ENCODE measurements around the gene PSAT1.

The PSAT1 gene

GRCh38 chr9:78366827-78367226 is 69.9 kb downstream of the PSAT1 start:
- Histone ChIP-seq H3K9ac (ENCODE audit: low read depth, low read length) (no peak overlapping the region), H3K27ac (ENCODE audit: low read length) (no peak overlapping the region), H3K9me3 (ENCODE audit: insufficient read depth, low read length, severe bottlenecking) (no peaks in the 10 kb centered on the region), H4K20me1 (ENCODE audit: insufficient read depth, low read length) (no peaks in the 10 kb centered on the region), H3K4me1 (ENCODE audit: insufficient read depth, low read length) (no peaks in the 10 kb centered on the region), H2AFZ (ENCODE audit: low read depth, low read length) (no peak overlapping the region), H3K36me3 (ENCODE audit: insufficient read depth, low read length) (no peaks in the 10 kb centered on the region), H3K4me2 (ENCODE audit: insufficient read depth, low read length) (no peak overlapping the region), H3K79me2 (ENCODE audit: insufficient read depth, low read length) (no peaks in the 10 kb centered on the region), H3K4me3 (ENCODE audit: low read depth in 1 of 2, low read length in 2 of 2) (no peak overlapping the region), H3K27me3 (ENCODE audit: insufficient read depth, low read length, poor library complexity) (peaks cover 5% of the 10 kb centered on the region)
- ATAC-seq (ENCODE audit: insufficient read depth, low read depth): no peak
- DNase-seq: no peak
- TF ChIP-seq, protein P1, sequence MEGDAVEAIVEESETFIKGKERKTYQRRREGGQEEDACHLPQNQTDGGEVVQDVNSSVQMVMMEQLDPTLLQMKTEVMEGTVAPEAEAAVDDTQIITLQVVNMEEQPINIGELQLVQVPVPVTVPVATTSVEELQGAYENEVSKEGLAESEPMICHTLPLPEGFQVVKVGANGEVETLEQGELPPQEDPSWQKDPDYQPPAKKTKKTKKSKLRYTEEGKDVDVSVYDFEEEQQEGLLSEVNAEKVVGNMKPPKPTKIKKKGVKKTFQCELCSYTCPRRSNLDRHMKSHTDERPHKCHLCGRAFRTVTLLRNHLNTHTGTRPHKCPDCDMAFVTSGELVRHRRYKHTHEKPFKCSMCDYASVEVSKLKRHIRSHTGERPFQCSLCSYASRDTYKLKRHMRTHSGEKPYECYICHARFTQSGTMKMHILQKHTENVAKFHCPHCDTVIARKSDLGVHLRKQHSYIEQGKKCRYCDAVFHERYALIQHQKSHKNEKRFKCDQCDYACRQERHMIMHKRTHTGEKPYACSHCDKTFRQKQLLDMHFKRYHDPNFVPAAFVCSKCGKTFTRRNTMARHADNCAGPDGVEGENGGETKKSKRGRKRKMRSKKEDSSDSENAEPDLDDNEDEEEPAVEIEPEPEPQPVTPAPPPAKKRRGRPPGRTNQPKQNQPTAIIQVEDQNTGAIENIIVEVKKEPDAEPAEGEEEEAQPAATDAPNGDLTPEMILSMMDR (IDR thresholded peaks at IDR 0.05; ENCODE audit: borderline replicate concordance, extremely low read depth, low read length, poor library complexity, severe bottlenecking): no peak
- TF ChIP-seq EZH2 (IDR thresholded peaks at IDR 0.05; ENCODE audit: borderline replicate concordance, low read depth, low read length, severe bottlenecking): no peak

GRCh38 chr9:78368236-78368635 is 71.3 kb downstream of the PSAT1 start:
- Histone ChIP-seq H3K4me2 (ENCODE audit: insufficient read depth, low read length) (no peak overlapping the region), H3K9ac (ENCODE audit: low read depth, low read length) (no peak overlapping the region), H3K27ac (ENCODE audit: low read length) (no peak overlapping the region), H4K20me1 (ENCODE audit: insufficient read depth, low read length) (no peaks in the 10 kb centered on the region), H3K4me1 (ENCODE audit: insufficient read depth, low read length) (no peaks in the 10 kb centered on the region), H3K36me3 (ENCODE audit: insufficient read depth, low read length) (no peaks in the 10 kb centered on the region), H3K27me3 (ENCODE audit: insufficient read depth, low read length, poor library complexity) (peaks cover 8% of the 10 kb centered on the region), H3K79me2 (ENCODE audit: insufficient read depth, low read length) (no peaks in the 10 kb centered on the region), H2AFZ (ENCODE audit: low read depth, low read length) (no peak overlapping the region), H3K9me3 (ENCODE audit: insufficient read depth, low read length, severe bottlenecking) (no peaks in the 10 kb centered on the region), H3K4me3 (ENCODE audit: low read depth in 1 of 2, low read length in 2 of 2) (no peak overlapping the region)
- TF ChIP-seq EZH2 (IDR thresholded peaks at IDR 0.05; ENCODE audit: borderline replicate concordance, low read depth, low read length, severe bottlenecking): no peak
- TF ChIP-seq, protein P1 (IDR thresholded peaks at IDR 0.05; ENCODE audit: borderline replicate concordance, extremely low read depth, low read length, poor library complexity, severe bottlenecking): no peak
- DNase-seq (no peak), ATAC-seq (ENCODE audit: insufficient read depth, low read depth) (no peak)

DNA sequence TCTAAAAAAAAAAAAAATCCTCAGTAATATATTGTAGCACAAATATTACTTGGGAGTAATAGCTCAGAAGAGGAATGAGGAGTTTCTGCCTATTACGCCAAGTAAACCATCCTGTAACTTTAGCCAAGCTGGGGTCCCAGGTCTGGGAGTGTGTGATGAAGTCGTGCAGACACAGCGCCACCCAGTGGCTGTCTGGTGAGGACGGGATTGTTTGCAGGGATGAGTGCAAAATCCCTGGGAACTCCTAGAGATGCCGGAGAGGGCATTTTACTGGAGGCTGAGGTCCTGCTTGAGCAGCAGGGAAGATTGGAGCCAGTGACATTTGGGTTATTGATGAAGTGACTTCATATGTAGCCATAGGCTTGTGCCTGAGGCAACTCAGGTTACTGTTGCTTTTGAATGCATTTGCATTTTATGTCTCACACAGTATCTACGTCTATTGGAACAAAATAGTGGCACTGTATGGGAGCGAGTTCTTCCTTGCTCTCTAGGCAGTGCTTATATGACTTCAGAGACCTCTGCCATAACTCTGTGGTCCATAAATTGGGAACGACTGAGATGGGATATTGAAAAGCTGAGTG is 72.8 kb downstream of the PSAT1 start:
- peak; percentile 54 for DNase-seq
- Histone ChIP-seq H3K4me2 (ENCODE audit: insufficient read depth, low read length) (no peak overlapping the region), H3K9ac (ENCODE audit: low read depth, low read length) (no peak overlapping the region), H3K27me3 (ENCODE audit: insufficient read depth, low read length, poor library complexity) (peaks cover 8% of the 10 kb centered on the region), H3K9me3 (ENCODE audit: insufficient read depth, low read length, severe bottlenecking) (no peaks in the 10 kb centered on the region), H3K4me3 (ENCODE audit: low read depth in 1 of 2, low read length in 2 of 2) (no peak overlapping the region), H4K20me1 (ENCODE audit: insufficient read depth, low read length) (no peaks in the 10 kb centered on the region), H3K79me2 (ENCODE audit: insufficient read depth, low read length) (no peaks in the 10 kb centered on the region), H3K27ac (ENCODE audit: low read length) (no peak overlapping the region), H3K4me1 (ENCODE audit: insufficient read depth, low read length) (no peaks in the 10 kb centered on the region), H3K36me3 (ENCODE audit: insufficient read depth, low read length) (no peaks in the 10 kb centered on the region), H2AFZ (ENCODE audit: low read depth, low read length) (no peak overlapping the region)
- peak; percentile 78 for ATAC-seq (ENCODE audit: insufficient read depth, low read depth)
- TF ChIP-seq EZH2 (IDR thresholded peaks at IDR 0.05; ENCODE audit: borderline replicate concordance, low read depth, low read length, severe bottlenecking): no peak
- TF ChIP-seq, protein P1 (IDR thresholded peaks at IDR 0.05; ENCODE audit: borderline replicate concordance, extremely low read depth, low read length, poor library complexity, severe bottlenecking): peak; percentile 84

Data from DND-41 (cell line).